HepG2 (cell line): ENCODE results near the gene ORMDL2. TPM values are rescaled to one million over a fixed set of nuclear protein-coding genes. Genes with fewer than 3 reads are reported as not detected.

Experiments used
- CREB1 ChIP-seq, 2 experiments: fragments of 450-650 bp in 1 of 2; IDR thresholded peaks; 2 replicates each; pipeline ENCODE4 v1.6.1; 2016 to 2017; ENCODE audit warnings: control low read depth in 1 of 2, mild to moderate bottlenecking in 1 of 2, missing compliant biosample characterization in 1 of 2, missing genetic modification characterization in 1 of 2
- FOXA1 ChIP-seq, 2 experiments: fragments of 450-650 bp in 1 of 2; sonication (generic) in 1 of 2; formaldehyde crosslinking in 1 of 2; IDR thresholded peaks; 2 replicates each; pipeline versions ENCODE4 v1.4.0 to v1.6.1; 2016 to 2020; ENCODE audit warnings: missing genetic modification reagents in 1 of 2
- GLI4 ChIP-seq: sonication (generic); formaldehyde crosslinking; IDR thresholded peaks from 2 replicates; pipeline ENCODE4 v1.5.1; 2020; ENCODE audit warnings: missing genetic modification reagents, mild to moderate bottlenecking, moderate library complexity, borderline replicate concordance
- JDP2 ChIP-seq: sonication (generic); formaldehyde crosslinking; IDR thresholded peaks from 2 replicates; pipeline ENCODE4 v1.8.1; 2022; ENCODE audit warnings: missing genetic modification reagents, borderline replicate concordance
- JUN ChIP-seq: sonication (generic); formaldehyde crosslinking; IDR thresholded peaks from 2 replicates; pipeline ENCODE4 v1.4.0; 2020; ENCODE audit warnings: mild to moderate bottlenecking, missing genetic modification reagents
- KLF6 ChIP-seq: IDR thresholded peaks from 2 replicates; pipeline ENCODE4 v1.8.0; 2016; ENCODE audit warnings: missing biosample characterization, missing genetic modification reagents
- MIXL1 ChIP-seq: IDR thresholded peaks from 2 replicates; pipeline ENCODE4 v1.6.1; 2016
- NFE2L2 ChIP-seq: fragments of 150-350 bp; IDR thresholded peaks from 2 replicates; pipeline ENCODE4 v1.6.1; 2014; ENCODE audit warnings: low read length
- PAF1 ChIP-seq: IDR thresholded peaks from 2 replicates; pipeline ENCODE4 v1.6.1; 2016; ENCODE audit warnings: missing genetic modification reagents, missing compliant biosample characterization
- RBAK ChIP-seq: sonication (generic); formaldehyde crosslinking; IDR thresholded peaks from 2 replicates; pipeline ENCODE4 v1.5.1; 2020; ENCODE audit warnings: mild to moderate bottlenecking, missing genetic modification reagents
- RBM39 ChIP-seq: fragments of 200-400 bp; formaldehyde crosslinking; IDR thresholded peaks from one replicate; pipeline ENCODE4 v1.6.1; 2018; ENCODE audit warnings: antibody characterized with exemption, mild to moderate bottlenecking, low read depth, low read length; ENCODE audit not compliant: poor library complexity, severe bottlenecking
- SALL1 ChIP-seq: sonication (generic); formaldehyde crosslinking; IDR thresholded peaks from 2 replicates; pipeline ENCODE4 v1.8.0; 2022; ENCODE audit warnings: mild to moderate bottlenecking, missing genetic modification reagents
- TOPORS ChIP-seq: sonication (generic); formaldehyde crosslinking; IDR thresholded peaks from 2 replicates; pipeline ENCODE4 v1.8.0; 2023; ENCODE audit warnings: mild to moderate bottlenecking, missing genetic modification reagents
- ZKSCAN1 ChIP-seq: fragments of 150-350 bp; IDR thresholded peaks from 2 replicates; pipeline ENCODE4 v1.6.1; 2014; ENCODE audit warnings: low read length
- ZNF317 ChIP-seq: sonication (generic); formaldehyde crosslinking; IDR thresholded peaks from 2 replicates; pipeline ENCODE4 v1.5.0; 2020; ENCODE audit warnings: mild to moderate bottlenecking, missing genetic modification reagents
- ZNF331 ChIP-seq: sonication (generic); formaldehyde crosslinking; IDR thresholded peaks from 2 replicates; pipeline ENCODE4 v1.4.0; 2020; ENCODE audit warnings: missing genetic modification reagents
- ZNF678 ChIP-seq: sonication (generic); formaldehyde crosslinking; IDR thresholded peaks from 2 replicates; pipeline ENCODE4 v1.4.0; 2020; ENCODE audit warnings: mild to moderate bottlenecking, missing genetic modification reagents
- ZNF749 ChIP-seq: sonication (generic); formaldehyde crosslinking; IDR thresholded peaks from 2 replicates; pipeline ENCODE4 v1.8.0; 2022; ENCODE audit warnings: mild to moderate bottlenecking, missing genetic modification reagents, moderate library complexity, borderline replicate concordance
- ZNF792 ChIP-seq: IDR thresholded peaks from 2 replicates; pipeline ENCODE4 v1.6.1; 2016
- polyA plus RNA-seq, 8 experiments: library from polyadenylated mRNA; depleted of rRNA in 3 of 8; stranded (reverse) in 7 of 8; unstranded in 1 of 8; fragments of >200 nt; fragmentation: Illumina TruSeq in 4 of 8; extraction: Trizol in 4 of 8; gene quantifications; 2 replicates each; pipeline versions ENCODE4 v1.2.1 to v1.2.3, GENCODE V29; 2011 to 2016; ENCODE audit warnings: low read depth in 4 of 8, missing spikeins in 1 of 8, mixed read lengths in 1 of 8; ENCODE audit not compliant: insufficient read depth in 1 of 8
- total RNA-seq, 5 experiments: library from RNA; depleted of rRNA; stranded (reverse); fragments of >200 nt; fragmentation: Illumina TruSeq; extraction: Trizol; gene quantifications; 2 replicates each; pipeline ENCODE4 v1.2.3, GENCODE V29; 2016; ENCODE audit warnings: low read depth in 1 of 5
- TF ChIP-seq, protein P1 (sequence below): sonication (generic); formaldehyde crosslinking; IDR thresholded peaks from 2 replicates; pipeline ENCODE4 v1.4.0; 2020; ENCODE audit warnings: low read depth, mild to moderate bottlenecking, missing genetic modification reagents
- TF ChIP-seq, protein P2 (sequence below): sonication (generic); formaldehyde crosslinking; IDR thresholded peaks from 2 replicates; pipeline ENCODE4 v1.5.1; 2020; ENCODE audit warnings: mild to moderate bottlenecking, missing genetic modification reagents, moderate library complexity
- TF ChIP-seq, protein P3 (sequence below): IDR thresholded peaks from 2 replicates; pipeline ENCODE4 v1.6.1; 2016; ENCODE audit warnings: missing biosample characterization, missing genetic modification reagents, low read depth

ORMDL2 gene
- total and polyA plus RNA-seq, 2 of the 13 experiments (the other 11 are each of a cell fraction or from before 2014, with no cell fraction given), result 24.0 to 28.6 TPM

- TF ChIP-seq CREB1 (IDR thresholded peaks at IDR 0.05), result peak; percentile 89
- TF ChIP-seq CREB1 (CRISPR knock-in tag; IDR thresholded peaks at IDR 0.05), result peak; percentile 95
- TF ChIP-seq ZKSCAN1, result no peak
- TF ChIP-seq ZNF331 (CRISPR knock-in tag), result 0 out of 2 replicates have a peak, but pooled peaks have one; percentile 31
- TF ChIP-seq, protein P1, sequence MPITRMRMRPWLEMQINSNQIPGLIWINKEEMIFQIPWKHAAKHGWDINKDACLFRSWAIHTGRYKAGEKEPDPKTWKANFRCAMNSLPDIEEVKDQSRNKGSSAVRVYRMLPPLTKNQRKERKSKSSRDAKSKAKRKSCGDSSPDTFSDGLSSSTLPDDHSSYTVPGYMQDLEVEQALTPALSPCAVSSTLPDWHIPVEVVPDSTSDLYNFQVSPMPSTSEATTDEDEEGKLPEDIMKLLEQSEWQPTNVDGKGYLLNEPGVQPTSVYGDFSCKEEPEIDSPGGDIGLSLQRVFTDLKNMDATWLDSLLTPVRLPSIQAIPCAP (CRISPR knock-in tag), result no peak
- TF ChIP-seq, protein P2, sequence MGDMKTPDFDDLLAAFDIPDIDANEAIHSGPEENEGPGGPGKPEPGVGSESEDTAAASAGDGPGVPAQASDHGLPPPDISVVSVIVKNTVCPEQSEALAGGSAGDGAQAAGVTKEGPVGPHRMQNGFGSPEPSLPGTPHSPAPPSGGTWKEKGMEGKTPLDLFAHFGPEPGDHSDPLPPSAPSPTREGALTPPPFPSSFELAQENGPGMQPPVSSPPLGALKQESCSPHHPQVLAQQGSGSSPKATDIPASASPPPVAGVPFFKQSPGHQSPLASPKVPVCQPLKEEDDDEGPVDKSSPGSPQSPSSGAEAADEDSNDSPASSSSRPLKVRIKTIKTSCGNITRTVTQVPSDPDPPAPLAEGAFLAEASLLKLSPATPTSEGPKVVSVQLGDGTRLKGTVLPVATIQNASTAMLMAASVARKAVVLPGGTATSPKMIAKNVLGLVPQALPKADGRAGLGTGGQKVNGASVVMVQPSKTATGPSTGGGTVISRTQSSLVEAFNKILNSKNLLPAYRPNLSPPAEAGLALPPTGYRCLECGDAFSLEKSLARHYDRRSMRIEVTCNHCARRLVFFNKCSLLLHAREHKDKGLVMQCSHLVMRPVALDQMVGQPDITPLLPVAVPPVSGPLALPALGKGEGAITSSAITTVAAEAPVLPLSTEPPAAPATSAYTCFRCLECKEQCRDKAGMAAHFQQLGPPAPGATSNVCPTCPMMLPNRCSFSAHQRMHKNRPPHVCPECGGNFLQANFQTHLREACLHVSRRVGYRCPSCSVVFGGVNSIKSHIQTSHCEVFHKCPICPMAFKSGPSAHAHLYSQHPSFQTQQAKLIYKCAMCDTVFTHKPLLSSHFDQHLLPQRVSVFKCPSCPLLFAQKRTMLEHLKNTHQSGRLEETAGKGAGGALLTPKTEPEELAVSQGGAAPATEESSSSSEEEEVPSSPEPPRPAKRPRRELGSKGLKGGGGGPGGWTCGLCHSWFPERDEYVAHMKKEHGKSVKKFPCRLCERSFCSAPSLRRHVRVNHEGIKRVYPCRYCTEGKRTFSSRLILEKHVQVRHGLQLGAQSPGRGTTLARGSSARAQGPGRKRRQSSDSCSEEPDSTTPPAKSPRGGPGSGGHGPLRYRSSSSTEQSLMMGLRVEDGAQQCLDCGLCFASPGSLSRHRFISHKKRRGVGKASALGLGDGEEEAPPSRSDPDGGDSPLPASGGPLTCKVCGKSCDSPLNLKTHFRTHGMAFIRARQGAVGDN, result peak; percentile 68
- no peak for TF ChIP-seq JDP2 (CRISPR knock-in tag)
- TF ChIP-seq ZNF792 (CRISPR knock-in tag), result peak; percentile 28; the same call in 1 of the 2 replicates
- no peak for TF ChIP-seq ZNF317 (CRISPR knock-in tag)
- no peak for TF ChIP-seq JUN
- no peak for TF ChIP-seq NFE2L2
- peak; percentile 8; the same call in 1 of the 2 replicates for TF ChIP-seq TOPORS
- TF ChIP-seq ZNF749 (CRISPR knock-in tag), result 0 out of 2 replicates have a peak, but pooled peaks have one; percentile 36
- TF ChIP-seq MIXL1 (CRISPR knock-in tag), result peak; percentile 5; the same call in 1 of the 2 replicates
- TF ChIP-seq GLI4 (CRISPR knock-in tag), result no peak; the same call in 1 of the 2 replicates
- no peak for TF ChIP-seq ZNF678 (CRISPR knock-in tag)
- TF ChIP-seq SALL1, result no peak; the same call in 1 of the 2 replicates
- TF ChIP-seq KLF6 (CRISPR knock-in tag), result no peak
- no peak for TF ChIP-seq FOXA1 (IDR thresholded peaks at IDR 0.05)
- no peak for TF ChIP-seq FOXA1 (CRISPR knock-in tag; IDR thresholded peaks at IDR 0.05)
- TF ChIP-seq, protein P3, sequence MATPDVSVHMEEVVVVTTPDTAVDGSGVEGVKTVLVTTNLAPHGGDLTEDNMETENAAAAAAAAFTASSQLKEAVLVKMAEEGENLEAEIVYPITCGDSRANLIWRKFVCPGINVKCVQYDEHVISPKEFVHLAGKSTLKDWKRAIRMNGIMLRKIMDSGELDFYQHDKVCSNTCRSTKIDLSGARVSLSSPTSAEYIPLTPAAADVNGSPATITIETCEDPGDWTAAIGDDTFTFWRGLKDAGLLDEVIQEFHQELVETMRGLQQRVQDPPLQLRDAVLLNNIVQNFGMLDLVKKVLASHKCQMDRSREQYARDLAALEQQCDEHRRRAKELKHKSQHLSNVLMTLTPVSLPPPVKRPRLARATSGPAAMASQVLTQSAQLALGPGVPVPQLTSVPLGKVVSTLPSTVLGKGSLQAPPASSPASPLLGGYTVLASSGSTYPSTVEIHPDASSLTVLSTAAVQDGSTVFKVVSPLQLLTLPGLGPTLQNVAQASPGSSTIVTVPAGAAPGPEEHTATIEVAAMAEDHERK, result no peak
- TF ChIP-seq PAF1 (CRISPR knock-in tag), result no peak
- TF ChIP-seq RBM39, result no peak
- no peak for TF ChIP-seq RBAK
Measured at GRCh38 chr12:55817345-55818139, at the start of gene ORMDL2, which contains the start of gene SARNP (continued).
